Measurements from ENCODE around the gene TPCN2.
A peak's percentile ranks its signal among the peaks of the same experiment; 100 is the strongest.

Gene TPCN2

GRCh38 chr11:69039501-69039900 is 9.2 kb upstream of the TPCN2 start:
- peak; percentile 70 for DNase-seq

- DNase-seq = no peak
Observed at GRCh38 chr11:69040051-69040450, 8.7 kb upstream of the TPCN2 start.

GRCh38 chr11:69040581-69041260 is 8.0 kb upstream of the TPCN2 start:
- DNase-seq = peak; percentile 96

- peak; percentile 23 for DNase-seq
Observed at GRCh38 chr11:69041516-69041915, 7.2 kb upstream of the TPCN2 start.

GRCh38 chr11:69044111-69045013 is 4.4 kb upstream of the TPCN2 start:
- peak; percentile 77 for DNase-seq

- DNase-seq = no peak
Observed at GRCh38 chr11:69048031-69048693, 570 bp upstream of the TPCN2 start.

- no peak for DNase-seq
Observed at GRCh38 chr11:69049490-69049867, 747 bp downstream of the TPCN2 start.

GRCh38 chr11:69050592-69051380 is 2.1 kb downstream of the TPCN2 start:
- no peak for DNase-seq

- no peak for DNase-seq
Observed at GRCh38 chr11:69051381-69052342, 2.9 kb downstream of the TPCN2 start.

GRCh38 chr11:69052343-69053168 is 3.8 kb downstream of the TPCN2 start:
- DNase-seq = no peak

- no peak for DNase-seq
Observed at GRCh38 chr11:69053169-69053477, 4.4 kb downstream of the TPCN2 start.

GRCh38 chr11:69053546-69054396 is 5.0 kb downstream of the TPCN2 start:
- no peak for DNase-seq

GRCh38 chr11:69054397-69055211 is 5.9 kb downstream of the TPCN2 start:
- no peak for DNase-seq

GRCh38 chr11:69055212-69055586 is 6.5 kb downstream of the TPCN2 start:
- no peak for DNase-seq

GRCh38 chr11:69055598-69056516 is 7.1 kb downstream of the TPCN2 start:
- no peak for DNase-seq

- no peak for DNase-seq
Observed at GRCh38 chr11:69057236-69057635, 8.5 kb downstream of the TPCN2 start.

GRCh38 chr11:69057801-69058200 is 9.1 kb downstream of the TPCN2 start:
- DNase-seq = no peak

All from fibroblast of upper back skin (primary cell).